HFF-Myc (cell line): Measurements from ENCODE around the gene IL6ST.

Experiments used
- DNase-seq: peaks from one replicate; pipeline ENCODE4 v3.0.0-alpha.2; 2011; ENCODE audit warnings: low read depth; ENCODE audit errors: extremely low read depth
- H3K4me3 ChIP-seq: replicated peaks from 2 replicates; pipeline ENCODE4 v1.5.1; 2011; ENCODE audit warnings: low read depth, mild to moderate bottlenecking, control low read depth, low read length
- CTCF ChIP-seq: IDR thresholded peaks from 2 replicates; pipeline ENCODE4 v1.5.1; 2012; ENCODE audit warnings: mild to moderate bottlenecking, low read depth, low read length, control low read depth; ENCODE audit errors: missing control alignments

IL6ST gene

GRCh38 chr5:55913466-55914413, 81.0 kb downstream of the IL6ST start:
- H3K4me3 ChIP-seq, result no peak overlapping the region
- no peak for DNase-seq
- no peak for TF ChIP-seq CTCF

GRCh38 chr5:55911784-55912653, 82.7 kb downstream of the IL6ST start:
- DNase-seq, result no peak
- H3K4me3 ChIP-seq, result no peak overlapping the region
- no peak for TF ChIP-seq CTCF

GRCh38 chr5:55908804-55909203, 86.0 kb downstream of the IL6ST start:
- DNase-seq, result no peak
- no peak overlapping the region for H3K4me3 ChIP-seq
- no peak for TF ChIP-seq CTCF

GRCh38 chr5:55907927-55908326, 86.8 kb downstream of the IL6ST start:
- no peak overlapping the region for H3K4me3 ChIP-seq
- no peak for TF ChIP-seq CTCF
- no peak for DNase-seq

GRCh38 chr5:55905251-55905650, 89.5 kb downstream of the IL6ST start:
- no peak for DNase-seq
- no peak for TF ChIP-seq CTCF
- no peak overlapping the region for H3K4me3 ChIP-seq

GRCh38 chr5:55904152-55904551, 90.6 kb downstream of the IL6ST start:
- no peak for DNase-seq
- no peak overlapping the region for H3K4me3 ChIP-seq
- TF ChIP-seq CTCF, result no peak
